ENCODE data around the gene TMEFF2.

The TMEFF2 gene

GRCh38 chr2:191930205-191930604 is 264.5 kb downstream of the TMEFF2 start:
- DNase-seq (ENCODE audit: low read depth): no peak
- TF ChIP-seq MAX (IDR thresholded peaks at IDR 0.05; ENCODE audit: low read depth, low read length) (no peak), CTCF (IDR thresholded peaks at IDR 0.05; ENCODE audit: low read depth, low read length) (no peak), MYC (IDR thresholded peaks at IDR 0.05; ENCODE audit: low read depth, low read length) (no peak), POLR2A (IDR thresholded peaks at IDR 0.05; ENCODE audit: extremely low read depth, insufficient read length) (no peak)

GRCh38 chr2:191929288-191929687 is 265.4 kb downstream of the TMEFF2 start:
- H3K4me3 ChIP-seq (ENCODE audit: low read depth, low read length): no peak overlapping the region
- no peak for DNase-seq (ENCODE audit: low read depth)
- TF ChIP-seq MAX (IDR thresholded peaks at IDR 0.05; ENCODE audit: low read depth, low read length) (no peak), POLR2A (IDR thresholded peaks at IDR 0.05; ENCODE audit: extremely low read depth, insufficient read length) (no peak), MYC (IDR thresholded peaks at IDR 0.05; ENCODE audit: low read depth, low read length) (no peak), CTCF (IDR thresholded peaks at IDR 0.05; ENCODE audit: low read depth, low read length) (no peak)

More at GRCh38 chr2:191930205-191930604, 264.5 kb downstream of the TMEFF2 start:
- no peak overlapping the region for H3K4me3 ChIP-seq (ENCODE audit: low read depth, low read length)

GRCh38 chr2:191927991-191928390 is 266.7 kb downstream of the TMEFF2 start:
- TF ChIP-seq CTCF (IDR thresholded peaks at IDR 0.05; ENCODE audit: low read depth, low read length) (no peak), POLR2A (IDR thresholded peaks at IDR 0.05; ENCODE audit: extremely low read depth, insufficient read length) (no peak), MYC (IDR thresholded peaks at IDR 0.05; ENCODE audit: low read depth, low read length) (no peak), MAX (IDR thresholded peaks at IDR 0.05; ENCODE audit: low read depth, low read length) (no peak)
- DNase-seq (ENCODE audit: low read depth): peak; percentile 6
- H3K4me3 ChIP-seq (ENCODE audit: low read depth, low read length): no peak overlapping the region

- no peak for TF ChIP-seq POLR2A (IDR thresholded peaks at IDR 0.05; ENCODE audit: extremely low read depth, insufficient read length)
- no peak for TF ChIP-seq MAX (IDR thresholded peaks at IDR 0.05; ENCODE audit: low read depth, low read length)
- no peak for TF ChIP-seq CTCF (IDR thresholded peaks at IDR 0.05; ENCODE audit: low read depth, low read length)
- no peak for TF ChIP-seq MYC (IDR thresholded peaks at IDR 0.05; ENCODE audit: low read depth, low read length)
- H3K4me3 ChIP-seq (ENCODE audit: low read depth, low read length): no peak overlapping the region
- no peak for DNase-seq (ENCODE audit: low read depth)
These were observed 267.3 kb downstream of the TMEFF2 start for GRCh38 chr2:191927319-191927867.

- H3K4me3 ChIP-seq (ENCODE audit: low read depth, low read length): no peak overlapping the region
- TF ChIP-seq CTCF (IDR thresholded peaks at IDR 0.05; ENCODE audit: low read depth, low read length) (no peak), MYC (IDR thresholded peaks at IDR 0.05; ENCODE audit: low read depth, low read length) (no peak), POLR2A (IDR thresholded peaks at IDR 0.05; ENCODE audit: extremely low read depth, insufficient read length) (no peak), MAX (IDR thresholded peaks at IDR 0.05; ENCODE audit: low read depth, low read length) (no peak)
- no peak for DNase-seq (ENCODE audit: low read depth)
These were observed 268.1 kb downstream of the TMEFF2 start for GRCh38 chr2:191926671-191927070.

All from NB4 (cell line).